H9 (cell line): Measurements from ENCODE around the gene ATP2A2. TPM values are rescaled to one million over a fixed set of nuclear protein-coding genes. Genes with fewer than 3 reads are reported as not detected.

ENCODE experiments used
- DNase-seq: peaks from one replicate; pipeline ENCODE4 v3.0.0-alpha.2; 2017
- H2AFZ ChIP-seq: one replicate; pipeline ENCODE4 v1.6.1; 2013; ENCODE audit warnings: mild to moderate bottlenecking, low read length, control low read depth, moderate library complexity
- H2AK5ac ChIP-seq: 2 replicates; pipeline ENCODE4 v1.6.1; 2013; ENCODE audit warnings: low read length, control low read depth, mixed read lengths; ENCODE audit not compliant: insufficient read length
- H2BK120ac ChIP-seq: one replicate; pipeline ENCODE4 v1.6.1; 2013; ENCODE audit warnings: low read depth, mild to moderate bottlenecking, low read length, control low read depth, inconsistent platforms; ENCODE audit not compliant: poor library complexity, severe bottlenecking
- H2BK12ac ChIP-seq: 2 replicates; pipeline ENCODE4 v1.6.1; 2013; ENCODE audit warnings: low read length, control low read depth, mixed read lengths, low read depth; ENCODE audit not compliant: insufficient read length
- H2BK15ac ChIP-seq: 2 replicates; pipeline ENCODE4 v1.6.1; 2013; ENCODE audit warnings: low read depth, low read length, control low read depth
- H2BK20ac ChIP-seq: one replicate; pipeline ENCODE4 v1.6.1; 2013; ENCODE audit warnings: low read depth, mild to moderate bottlenecking, low read length, control low read depth, inconsistent platforms; ENCODE audit not compliant: poor library complexity, severe bottlenecking
- H2BK5ac ChIP-seq: 2 replicates; pipeline ENCODE4 v1.6.1; 2013; ENCODE audit warnings: low read length, control low read depth, mixed read lengths; ENCODE audit not compliant: insufficient read length
- H3K14ac ChIP-seq: 2 replicates; pipeline ENCODE4 v1.6.1; 2013; ENCODE audit warnings: low read length, control low read depth; ENCODE audit not compliant: insufficient read depth
- H3K18ac ChIP-seq: 2 replicates; pipeline ENCODE4 v1.6.1; 2013; ENCODE audit warnings: low read depth, mild to moderate bottlenecking, mixed read lengths, low read length, control low read depth; ENCODE audit not compliant: insufficient read length
- H3K23ac ChIP-seq: 2 replicates; pipeline ENCODE4 v1.6.1; 2013; ENCODE audit warnings: low read length, control low read depth, mixed read lengths, low read depth; ENCODE audit not compliant: insufficient read length
- H3K23me2 ChIP-seq: 2 replicates; pipeline ENCODE4 v1.6.1; 2013; ENCODE audit warnings: low read depth, mild to moderate bottlenecking, mixed read lengths, low read length, control low read depth; ENCODE audit not compliant: insufficient read length, poor library complexity, severe bottlenecking
- H3K27ac ChIP-seq: 2 replicates; pipeline ENCODE4 v1.5.1; 2013; ENCODE audit warnings: low read length, control low read depth, mixed read lengths, low read depth; ENCODE audit not compliant: insufficient read length
- H3K27me3 ChIP-seq: 2 replicates; pipeline ENCODE4 v1.6.1; 2013; ENCODE audit warnings: low read length, control low read depth, inconsistent platforms; ENCODE audit not compliant: insufficient read depth
- H3K4ac ChIP-seq: 2 replicates; pipeline ENCODE4 v1.6.1; 2013; ENCODE audit warnings: low read depth, mild to moderate bottlenecking, control low read depth, inconsistent platforms, low read length, moderate library complexity
- H3K4me1 ChIP-seq: 2 replicates; pipeline ENCODE4 v1.6.1; 2013; ENCODE audit warnings: low read length, control low read depth, inconsistent platforms; ENCODE audit not compliant: insufficient read depth
- H3K4me2 ChIP-seq: 2 replicates; pipeline ENCODE4 v1.6.1; 2013; ENCODE audit warnings: low read length, control low read depth, mixed read lengths; ENCODE audit not compliant: insufficient read length, insufficient read depth
- H3K56ac ChIP-seq: 2 replicates; pipeline ENCODE4 v1.6.1; 2013; ENCODE audit warnings: low read depth, mild to moderate bottlenecking, mixed read lengths, low read length, control low read depth; ENCODE audit not compliant: insufficient read length
- H3K79me1 ChIP-seq: 2 replicates; pipeline ENCODE4 v1.6.1; 2013; ENCODE audit warnings: low read depth, mild to moderate bottlenecking, moderate library complexity, low read length, control low read depth, inconsistent platforms; ENCODE audit not compliant: insufficient read depth, poor library complexity, severe bottlenecking
- H3K79me2 ChIP-seq: 2 replicates; pipeline ENCODE4 v1.6.1; 2013; ENCODE audit warnings: low read length, control low read depth, inconsistent platforms; ENCODE audit not compliant: insufficient read depth
- H3K9ac ChIP-seq: 2 replicates; pipeline ENCODE4 v1.6.1; 2013; ENCODE audit warnings: low read length, control low read depth, mixed read lengths; ENCODE audit not compliant: insufficient read length; ENCODE audit errors: extremely low read depth
- H3K9me3 ChIP-seq: one replicate; pipeline ENCODE4 v1.6.1; 2013; ENCODE audit warnings: low read depth, low read length, inconsistent platforms; ENCODE audit not compliant: control insufficient read depth
- H3T11ph ChIP-seq: one replicate; pipeline ENCODE4 v1.6.1; 2013; ENCODE audit warnings: mild to moderate bottlenecking, low read length, control low read depth, inconsistent platforms
- H4K20me1 ChIP-seq: one replicate; pipeline ENCODE4 v1.6.1; 2013; ENCODE audit not compliant: control insufficient read depth, insufficient read length, insufficient read depth
- H4K5ac ChIP-seq: 2 replicates; pipeline ENCODE4 v1.6.1; 2013; ENCODE audit warnings: low read depth, mild to moderate bottlenecking, mixed read lengths, low read length, control low read depth; ENCODE audit not compliant: insufficient read length
- H4K8ac ChIP-seq: replicated peaks from 2 replicates; pipeline ENCODE4 v1.6.1; 2013; ENCODE audit warnings: low read length, control low read depth, mixed read lengths, low read depth; ENCODE audit not compliant: insufficient read length
- H4K91ac ChIP-seq: 2 replicates; pipeline ENCODE4 v1.6.1; 2013; ENCODE audit warnings: low read depth, mild to moderate bottlenecking, moderate library complexity, mixed read lengths, low read length, control low read depth; ENCODE audit not compliant: insufficient read length
- H3K27ac Mint-ChIP-seq, 3 experiments: 2 replicates in 2 of 3; 3 replicates in 1 of 3; pipeline ENCODE4 v1.8.0; 2020 to 2021; ENCODE audit warnings: mixed read lengths in 3 of 3, mild to moderate bottlenecking in 1 of 3, moderate library complexity in 1 of 3
- H3K27me3 Mint-ChIP-seq: 2 replicates; pipeline ENCODE4 v1.8.0; 2021; ENCODE audit warnings: low read depth, mild to moderate bottlenecking, moderate library complexity, mixed read lengths
- H3K36me3 Mint-ChIP-seq, 3 experiments: 2 replicates in 2 of 3; 3 replicates in 1 of 3; pipeline ENCODE4 v1.8.0; 2020 to 2021; ENCODE audit warnings: low read depth in 3 of 3, mixed read lengths in 3 of 3; ENCODE audit not compliant: insufficient read depth in 1 of 3
- H3K4me1 Mint-ChIP-seq, 2 experiments: 2 replicates each; pipeline ENCODE4 v1.8.0; 2020; ENCODE audit warnings: mixed read lengths in 2 of 2
- H3K4me3 Mint-ChIP-seq, 2 experiments: 2 replicates in 1 of 2; 3 replicates in 1 of 2; pipeline ENCODE4 v1.8.0; 2020 to 2021; ENCODE audit warnings: mild to moderate bottlenecking in 2 of 2, mixed read lengths in 2 of 2, moderate library complexity in 1 of 2
- H3K9me3 Mint-ChIP-seq, 2 experiments: 2 replicates in 1 of 2; 3 replicates in 1 of 2; pipeline ENCODE4 v1.8.0; 2020; ENCODE audit warnings: mild to moderate bottlenecking in 2 of 2, mixed read lengths in 2 of 2, moderate library complexity in 1 of 2
- CTCF ChIP-seq: fragments of 200-600 bp; sonication (generic); conservative IDR thresholded peaks from 3 replicates; pipeline ENCODE4 v1.8.0; 2021; ENCODE audit warnings: antibody characterized with exemption, mild to moderate bottlenecking
- WGBS: extraction: QIAGEN DNeasy Blood & Tissue Kit; methylation state at CpG from one replicate; pipeline ENCODE4 v1.1.7; 2013; ENCODE audit warnings: missing lambda C conversion rate, low lambda C conversion rate, mixed read lengths; ENCODE audit not compliant: insufficient read length; ENCODE audit errors: extremely low coverage; 5-methylcytosine and 5-hydroxymethylcytosine counted together
- total RNA-seq: library from RNA; stranded (reverse); gene quantifications from 2 replicates; pipeline ENCODE4 v1.2.1, GENCODE V29; 2021

Gene ATP2A2
- total RNA-seq, 1 experiment from 2014 or later, result 257 TPM

- Histone ChIP-seq H3K4me2 (no peak overlapping the region), H2BK120ac (no peak overlapping the region), H2BK5ac (no peak overlapping the region), H4K5ac (no peak overlapping the region), H3K27me3 (no peaks in the 10 kb centered on the region), H3T11ph (no peak overlapping the region), H3K14ac (no peak overlapping the region), H4K20me1 (no peaks in the 10 kb centered on the region), H3K9me3 (no peaks in the 10 kb centered on the region), H3K23ac (no peak overlapping the region), H3K27ac (no peak overlapping the region), H2BK15ac (no peak overlapping the region), H2BK20ac (no peak overlapping the region), H4K91ac (no peak overlapping the region), H4K8ac (peak overlapping the region; percentile 58), H3K4ac (no peak overlapping the region), H3K23me2 (peaks cover 2% of the 10 kb centered on the region), H2AK5ac (no peak overlapping the region), H3K18ac (no peak overlapping the region), H3K4me1 (no peaks in the 10 kb centered on the region), H2BK12ac (no peak overlapping the region), H3K56ac (no peak overlapping the region), H2AFZ (no peak overlapping the region), H3K79me1 (no peaks in the 10 kb centered on the region), H3K79me2 (no peaks in the 10 kb centered on the region), H3K9ac (no peak overlapping the region)
- TF ChIP-seq CTCF, result no peak
- Mint-ChIP-seq H3K27me3 (no peaks in the 10 kb centered on the region), H3K27ac (peak overlapping the region in 2 of 3 experiments; percentile 8 to 77; a peak in 4 of 7 replicates), H3K4me3 (no peak overlapping the region), H3K9me3 (no peaks in the 10 kb centered on the region), H3K36me3 (peaks cover 32 to 63% (median 58%) of the 10 kb centered on the region in 3 experiments), H3K4me1 (no peaks in the 10 kb centered on the region)
- no CpG with 5 or more reads among the region's 12 CpGs for WGBS
- DNase-seq, result no peak
Measured at GRCh38 chr12:110349514-110350151, 68.6 kb downstream of the ATP2A2 start.
